NCI-H748 (cell line): ENCODE results near the gene STARD7.
"Not testable (repeated sequence)": the region's sequence is repeated elsewhere in the genome, so short reads cannot be mapped to it uniquely, and the experiment has no call there.

Experiments
- DNase-seq: peaks from one replicate; lab custom pipeline; 2025; ENCODE audit not compliant: unreplicated experiment; lab: John Stamatoyannopoulos, UW

STARD7 gene, protein sequence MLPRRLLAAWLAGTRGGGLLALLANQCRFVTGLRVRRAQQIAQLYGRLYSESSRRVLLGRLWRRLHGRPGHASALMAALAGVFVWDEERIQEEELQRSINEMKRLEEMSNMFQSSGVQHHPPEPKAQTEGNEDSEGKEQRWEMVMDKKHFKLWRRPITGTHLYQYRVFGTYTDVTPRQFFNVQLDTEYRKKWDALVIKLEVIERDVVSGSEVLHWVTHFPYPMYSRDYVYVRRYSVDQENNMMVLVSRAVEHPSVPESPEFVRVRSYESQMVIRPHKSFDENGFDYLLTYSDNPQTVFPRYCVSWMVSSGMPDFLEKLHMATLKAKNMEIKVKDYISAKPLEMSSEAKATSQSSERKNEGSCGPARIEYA

DNA sequence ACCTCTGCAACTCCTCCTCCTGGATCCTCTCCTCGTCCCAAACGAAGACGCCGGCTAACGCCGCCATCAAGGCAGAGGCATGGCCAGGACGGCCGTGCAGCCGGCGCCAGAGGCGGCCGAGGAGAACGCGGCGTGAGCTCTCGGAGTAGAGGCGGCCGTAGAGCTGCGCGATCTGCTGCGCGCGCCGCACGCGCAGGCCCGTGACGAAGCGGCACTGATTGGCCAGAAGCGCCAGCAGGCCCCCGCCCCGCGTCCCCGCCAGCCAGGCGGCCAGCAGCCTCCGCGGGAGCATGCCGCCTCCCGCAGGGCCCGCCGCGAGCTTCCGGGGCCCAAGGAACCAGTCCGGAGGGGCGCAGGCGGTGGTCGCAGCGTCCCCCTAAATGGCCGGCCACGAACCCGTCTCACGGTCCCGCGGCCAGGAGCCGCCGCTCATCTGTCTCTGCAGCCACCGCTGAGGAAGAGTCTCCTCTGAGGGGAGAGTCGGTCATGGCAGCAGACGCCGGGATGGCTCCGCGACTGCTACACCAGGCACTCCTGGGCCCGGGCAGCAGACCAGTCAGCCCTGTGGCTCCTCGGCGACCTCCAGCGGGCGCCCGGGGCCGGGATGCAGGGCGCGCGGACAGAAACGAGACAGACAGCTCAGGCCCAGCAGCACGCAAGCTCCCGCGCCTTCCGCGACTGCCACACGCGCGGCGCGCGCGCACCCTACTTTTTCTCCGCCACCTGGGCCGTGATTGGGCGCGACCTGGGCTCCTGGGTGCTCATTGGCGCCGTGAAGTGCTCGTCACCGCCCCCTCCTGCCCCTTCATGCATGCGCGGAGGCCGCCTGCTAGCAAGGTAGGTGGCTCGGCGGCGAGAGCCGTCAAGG is at the start of gene STARD7:
STARD7 (minus strand) TSS at position 685 of the 868 bp plus-strand sequence; CDS start at position 292, 393 bp downstream.
- DNase-seq: peak; percentile 97

DNA sequence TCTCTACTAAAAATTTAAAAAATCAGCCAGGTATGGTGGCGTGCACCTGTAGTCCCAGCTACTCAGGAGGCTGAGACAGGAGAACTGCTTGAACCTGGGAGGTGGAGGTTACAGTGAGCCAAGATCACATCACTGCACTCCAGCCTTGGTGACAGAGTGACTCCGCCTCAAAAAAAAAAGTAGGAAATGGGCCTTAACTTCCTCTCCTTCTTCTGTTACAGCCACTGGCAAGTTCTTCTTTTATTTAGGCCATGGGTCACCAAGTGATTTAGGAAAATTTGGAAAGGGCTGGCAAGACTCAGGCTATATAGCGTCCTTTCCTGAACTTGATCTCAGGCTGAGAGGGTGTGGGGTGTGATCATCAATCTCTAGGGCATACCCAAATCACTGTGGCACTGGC is 49.1 kb upstream of the STARD7 start:
- not testable (repeated sequence) for DNase-seq

DNA sequence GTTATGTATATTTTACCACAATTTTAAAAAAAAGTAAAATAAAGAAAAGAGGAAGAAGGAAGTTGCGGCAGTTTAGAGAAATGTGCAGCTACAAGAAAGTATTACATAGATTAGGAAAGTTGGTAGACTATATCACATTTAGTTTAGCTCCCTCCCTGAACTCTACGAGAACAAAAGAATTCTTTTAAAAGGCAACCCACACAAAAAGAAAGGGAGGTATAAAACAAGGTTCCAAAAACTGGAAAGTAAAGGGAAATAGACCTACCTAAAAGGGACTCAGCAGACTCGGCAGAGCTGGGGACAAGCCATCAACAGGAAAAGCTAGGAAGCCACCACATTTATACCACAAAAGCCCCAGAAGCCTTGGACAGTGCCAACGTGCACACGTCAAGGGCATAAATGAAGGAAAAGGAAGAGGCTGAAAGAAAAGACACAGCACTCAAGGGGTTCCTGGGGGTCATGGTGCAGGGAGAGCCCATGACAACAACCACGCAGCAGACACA is 48.0 kb upstream of the STARD7 start:
- no peak for DNase-seq

DNA sequence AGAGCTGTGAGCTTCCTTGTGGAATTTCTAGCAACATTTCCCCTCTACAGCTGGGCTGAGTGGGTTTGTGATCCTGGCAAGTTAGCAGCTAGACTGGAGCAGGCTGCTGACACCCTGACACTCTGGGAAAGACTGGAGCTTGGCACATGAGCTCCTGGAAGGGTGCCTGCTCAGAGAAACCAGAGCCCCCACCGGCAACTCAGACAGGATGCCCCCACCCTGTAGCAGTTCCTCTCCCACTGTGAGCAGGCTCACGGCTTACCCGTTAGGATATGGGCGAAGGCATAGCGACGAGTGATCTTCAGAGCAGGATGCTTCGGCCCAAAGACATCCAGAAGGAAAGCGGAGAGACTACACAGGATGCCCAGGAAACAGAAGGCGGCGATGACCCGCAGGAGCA is 45.9 kb upstream of the STARD7 start:
- DNase-seq: no peak

DNA sequence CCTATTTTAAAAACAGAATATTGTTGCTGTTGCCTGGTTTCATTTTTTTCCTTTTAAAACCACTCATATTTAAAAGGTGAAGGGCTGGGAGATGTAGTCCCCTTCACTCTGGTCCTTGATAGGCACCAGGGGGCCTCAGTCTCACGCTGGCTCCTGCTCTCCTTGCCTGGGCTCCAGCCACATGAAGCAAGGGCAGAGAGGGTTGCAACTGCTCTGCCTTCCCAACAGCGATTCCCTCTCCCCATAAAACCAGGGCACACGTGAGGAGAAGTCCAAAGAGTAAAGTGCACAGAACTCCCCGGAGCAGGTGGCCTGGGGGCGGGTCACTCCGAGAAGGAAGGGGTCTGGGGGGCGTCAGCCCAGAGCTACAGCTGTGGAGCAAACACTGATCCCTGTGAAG is 44.4 kb upstream of the STARD7 start:
- no peak for DNase-seq

DNA sequence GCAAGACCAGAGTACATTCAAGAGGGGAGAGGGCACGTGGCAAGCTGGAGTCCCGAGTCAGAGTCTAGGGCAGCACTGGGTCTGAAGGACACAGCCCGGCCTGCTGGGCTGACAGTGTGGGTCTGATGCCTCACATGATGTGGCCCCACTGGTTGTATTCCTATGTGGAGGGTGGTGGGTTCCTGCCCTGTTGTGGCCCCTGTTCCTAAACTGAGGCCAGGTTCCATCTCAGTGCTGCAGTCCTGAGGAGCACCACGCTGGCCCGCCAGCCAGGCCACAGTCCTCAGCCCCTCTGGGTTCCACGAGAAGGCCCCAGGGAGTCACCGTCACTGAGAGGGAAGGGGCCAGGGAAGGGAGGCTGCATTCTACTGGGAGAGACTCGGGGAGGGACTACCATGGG is 43.9 kb upstream of the STARD7 start:
- DNase-seq: no peak

DNA sequence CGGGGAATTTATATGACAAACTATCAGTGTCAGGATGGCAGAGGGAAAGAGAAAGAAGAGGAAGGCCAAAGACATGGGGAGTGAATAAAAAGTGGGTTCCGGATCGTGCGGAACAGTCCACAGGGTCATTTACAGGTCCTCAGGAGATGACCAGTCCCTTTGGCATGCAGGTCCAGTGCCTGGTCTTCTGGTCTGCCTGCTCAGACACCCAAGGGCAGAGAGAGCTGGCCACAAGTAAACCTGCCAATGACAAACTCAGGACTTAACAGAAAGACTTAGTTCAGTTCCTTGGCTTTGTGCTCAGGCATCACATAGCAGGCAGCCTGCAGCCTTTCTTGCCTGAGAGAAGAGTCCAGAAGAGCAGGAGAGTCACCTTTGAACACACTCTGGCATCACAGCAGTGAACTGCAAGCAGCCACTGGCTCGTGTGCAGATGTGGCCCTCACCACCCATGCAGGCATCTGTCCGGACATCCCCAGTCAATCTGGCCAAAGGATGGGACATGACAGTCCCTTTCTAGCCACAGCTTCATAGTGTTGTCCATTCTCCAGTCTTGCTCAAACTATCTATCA is 43.2 kb upstream of the STARD7 start:
- DNase-seq: no peak

DNA sequence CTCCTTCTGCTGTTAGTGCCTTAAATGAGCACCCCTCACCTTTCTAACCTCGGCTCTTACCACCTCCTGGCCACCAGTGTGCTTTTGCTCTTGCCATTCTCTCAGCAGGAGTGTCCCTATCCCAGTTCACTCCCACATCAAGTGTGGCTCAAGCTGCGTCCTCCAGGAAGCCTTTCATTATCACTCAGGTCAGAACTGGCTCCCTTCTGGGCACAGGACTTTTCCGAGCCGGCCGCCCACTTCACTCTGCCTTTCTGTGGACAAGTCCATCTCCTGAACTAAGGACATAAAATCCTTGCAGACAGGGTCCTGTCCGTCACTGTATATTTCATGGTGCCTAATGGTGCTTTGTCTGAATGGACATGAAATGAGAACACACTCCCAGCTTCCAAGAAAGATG is 41.6 kb upstream of the STARD7 start:
- DNase-seq: no peak

DNA sequence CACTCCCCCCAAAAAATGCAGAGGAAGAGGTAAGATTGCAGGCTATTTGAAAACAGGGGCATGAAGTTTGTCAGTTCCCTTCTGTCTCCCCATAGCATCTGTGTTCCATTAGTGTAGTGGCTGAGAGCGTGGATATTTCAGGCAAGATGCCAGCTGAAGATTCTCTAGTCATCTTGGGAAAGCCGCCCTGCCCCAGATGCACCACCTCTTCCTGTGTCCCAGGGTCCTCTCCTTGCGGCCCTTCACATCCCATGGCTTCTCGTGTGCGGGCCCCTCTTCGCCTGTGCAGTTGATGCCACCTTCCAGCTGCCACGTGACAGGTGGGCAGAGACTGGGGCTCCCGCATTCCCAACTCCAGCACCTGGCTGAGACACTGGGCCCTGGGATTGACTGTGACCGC is 41.0 kb upstream of the STARD7 start:
- no peak for DNase-seq

DNA sequence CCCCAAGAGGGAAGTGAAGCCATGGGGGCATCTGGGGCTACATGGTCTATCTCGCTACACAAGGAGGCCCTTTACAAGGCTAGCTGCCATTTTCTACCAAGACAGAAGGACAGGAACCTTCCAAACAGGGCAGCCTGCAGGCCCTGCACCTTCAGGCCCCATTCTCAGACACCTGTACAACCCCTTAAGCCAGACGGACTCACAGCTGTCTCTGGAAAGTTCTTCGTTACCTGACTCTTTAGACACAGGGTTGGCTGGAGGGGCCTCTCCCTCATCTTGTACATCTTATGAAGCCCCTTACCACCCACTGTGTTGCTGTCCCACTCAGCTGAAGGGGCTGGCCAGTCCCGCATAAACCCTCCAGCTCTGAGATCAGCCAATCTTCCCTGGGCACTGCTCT is 40.0 kb upstream of the STARD7 start:
- no peak for DNase-seq

DNA sequence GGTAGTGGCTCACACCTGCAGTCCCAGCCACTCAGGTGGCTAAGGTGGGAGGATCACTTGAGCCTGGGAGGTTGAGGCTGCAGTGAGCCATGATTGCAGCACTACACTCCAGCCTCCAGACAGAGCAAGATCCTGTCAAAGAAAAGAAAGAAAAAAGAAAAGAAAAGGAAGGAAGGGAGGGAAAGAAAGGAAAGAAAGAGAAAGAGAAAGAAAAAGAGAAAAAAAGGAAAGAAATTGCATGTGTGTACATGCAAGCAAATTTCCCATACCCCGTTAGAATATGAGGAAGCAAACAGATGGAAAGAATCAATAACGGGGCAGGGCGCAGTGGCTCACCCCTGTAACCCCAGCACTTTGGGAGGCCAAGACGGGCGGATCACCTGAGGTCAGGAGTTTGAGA is 39.3 kb upstream of the STARD7 start:
- no peak for DNase-seq

DNA sequence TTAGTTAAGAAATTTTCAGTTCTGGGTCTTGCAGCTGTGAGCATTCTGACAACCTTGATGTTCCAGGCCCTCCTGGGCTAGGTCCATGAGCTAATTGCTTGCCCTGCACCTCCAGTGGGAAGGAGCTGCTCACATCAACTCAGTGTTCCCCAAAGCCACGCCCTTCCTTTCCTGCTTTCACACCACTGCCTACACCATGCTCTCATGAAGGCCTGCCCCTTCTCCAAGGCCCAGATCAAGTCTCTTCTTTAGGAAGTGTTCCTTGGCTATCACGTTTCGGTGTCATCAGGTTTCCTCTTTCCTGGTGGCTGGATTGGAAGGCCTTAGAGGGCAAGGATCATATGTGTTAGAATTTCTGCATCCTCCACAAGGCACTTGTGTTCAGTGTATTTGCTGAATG is 38.4 kb upstream of the STARD7 start:
- no peak for DNase-seq

DNA sequence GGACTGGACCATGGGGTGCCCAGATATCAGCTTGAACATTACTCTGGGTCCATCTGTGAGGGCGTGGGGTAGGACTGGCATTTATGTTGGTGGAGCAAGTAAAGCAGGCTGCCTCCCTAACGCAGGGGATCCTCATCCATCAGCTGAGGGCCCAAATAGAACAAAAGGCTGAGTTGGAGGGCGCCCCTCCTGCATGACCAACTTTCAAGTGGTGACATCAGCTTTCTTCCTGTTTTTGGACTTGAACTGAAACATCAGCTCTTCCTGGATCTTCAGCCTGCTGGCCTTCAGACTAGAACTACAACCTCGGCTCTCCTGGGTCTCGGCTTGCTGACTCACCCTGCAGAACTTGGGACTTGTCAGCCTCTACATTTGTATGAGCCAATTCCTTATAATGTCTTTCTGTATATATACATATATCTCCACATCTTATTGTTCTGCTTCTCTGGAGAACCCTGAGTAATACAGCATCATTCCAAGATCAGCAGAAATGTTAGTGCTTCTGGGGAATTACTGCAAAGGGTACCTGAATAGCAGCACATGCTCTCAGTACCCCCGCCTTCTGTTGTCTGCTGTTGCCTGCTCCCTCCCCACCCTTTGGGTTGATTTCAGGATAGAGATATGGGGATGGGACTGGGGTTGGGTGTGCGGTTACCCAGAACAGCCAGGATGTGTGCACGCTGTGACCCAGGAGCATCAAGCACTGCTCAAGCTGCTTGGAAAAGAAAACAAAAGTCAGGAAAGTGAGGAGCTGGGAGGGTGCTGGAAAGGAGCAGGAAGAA is 37.2 kb upstream of the STARD7 start:
- no peak for DNase-seq

DNA sequence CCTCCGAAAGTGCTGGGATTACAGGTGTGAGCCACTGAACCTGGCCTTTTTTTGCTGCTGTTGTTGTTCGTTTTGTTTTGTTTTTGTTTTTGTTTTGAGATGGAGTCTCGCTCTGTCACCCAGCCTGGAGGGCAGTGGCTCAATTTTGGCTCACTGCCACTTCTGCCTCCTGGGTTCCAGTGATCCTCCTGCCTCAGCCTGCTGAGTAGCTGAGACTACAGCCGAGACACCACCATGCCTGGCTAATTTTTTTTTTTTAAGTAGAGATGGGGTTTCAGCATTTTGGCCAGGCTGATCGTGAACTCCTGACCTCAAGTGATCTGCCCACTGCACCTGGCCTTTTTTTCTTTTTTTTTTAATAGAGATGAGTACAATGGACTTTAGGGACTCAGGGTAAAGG is 35.2 kb upstream of the STARD7 start:
- DNase-seq: no peak

DNA sequence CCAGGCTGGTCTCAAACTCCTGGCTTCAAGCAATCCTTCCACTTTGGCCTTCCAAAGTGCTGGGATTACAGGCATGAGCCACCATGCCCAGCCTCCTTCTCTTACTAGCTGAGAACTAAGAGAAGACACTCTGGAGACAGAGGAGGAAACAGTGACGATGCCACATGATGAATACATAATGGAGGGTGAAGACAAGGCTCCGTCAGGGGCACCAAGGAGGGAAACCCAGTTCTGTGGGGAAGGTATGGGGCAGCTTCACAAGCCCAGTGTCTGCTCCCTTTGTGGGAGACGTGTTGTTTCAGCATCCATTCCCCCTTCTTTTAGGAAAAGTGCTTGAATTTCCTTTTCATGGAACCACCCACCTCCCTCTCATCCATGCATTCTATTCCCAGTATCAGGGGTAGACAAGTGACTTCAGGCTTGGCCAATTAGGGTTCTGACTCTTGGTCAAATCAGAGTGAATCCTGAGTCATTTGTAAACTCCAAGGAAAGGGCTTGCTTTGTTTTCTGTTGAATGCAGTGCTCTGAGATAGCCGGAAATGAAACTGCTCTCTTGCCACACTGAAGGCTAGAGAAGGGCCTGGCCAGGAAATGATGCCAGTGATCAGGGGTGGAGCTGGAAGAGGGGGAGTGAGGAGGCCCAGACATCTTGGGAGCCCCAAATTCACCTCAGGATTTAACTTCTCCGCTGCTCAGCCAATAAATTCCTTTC is 33.4 kb upstream of the STARD7 start:
- DNase-seq: no peak

DNA sequence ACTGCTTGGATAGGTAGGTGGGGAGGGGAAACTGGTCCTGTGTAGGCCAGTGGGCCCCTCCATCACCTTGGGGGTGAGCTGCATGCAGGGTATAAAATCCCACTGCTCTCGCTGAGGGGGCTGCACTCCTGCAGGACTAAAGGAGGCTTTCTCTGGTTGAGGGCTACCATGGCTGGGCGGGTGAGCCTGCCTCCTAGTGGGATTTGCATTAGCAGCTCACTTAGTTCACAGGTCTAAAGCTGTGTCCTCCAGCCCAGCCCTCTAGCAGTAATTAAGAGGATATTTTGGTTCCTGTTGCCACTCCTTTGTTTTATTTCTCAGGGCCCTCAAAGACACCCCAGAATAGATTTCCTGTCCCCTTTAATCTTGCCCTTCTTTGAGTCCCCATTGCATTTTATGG is 32.6 kb upstream of the STARD7 start:
- DNase-seq: no peak

DNA sequence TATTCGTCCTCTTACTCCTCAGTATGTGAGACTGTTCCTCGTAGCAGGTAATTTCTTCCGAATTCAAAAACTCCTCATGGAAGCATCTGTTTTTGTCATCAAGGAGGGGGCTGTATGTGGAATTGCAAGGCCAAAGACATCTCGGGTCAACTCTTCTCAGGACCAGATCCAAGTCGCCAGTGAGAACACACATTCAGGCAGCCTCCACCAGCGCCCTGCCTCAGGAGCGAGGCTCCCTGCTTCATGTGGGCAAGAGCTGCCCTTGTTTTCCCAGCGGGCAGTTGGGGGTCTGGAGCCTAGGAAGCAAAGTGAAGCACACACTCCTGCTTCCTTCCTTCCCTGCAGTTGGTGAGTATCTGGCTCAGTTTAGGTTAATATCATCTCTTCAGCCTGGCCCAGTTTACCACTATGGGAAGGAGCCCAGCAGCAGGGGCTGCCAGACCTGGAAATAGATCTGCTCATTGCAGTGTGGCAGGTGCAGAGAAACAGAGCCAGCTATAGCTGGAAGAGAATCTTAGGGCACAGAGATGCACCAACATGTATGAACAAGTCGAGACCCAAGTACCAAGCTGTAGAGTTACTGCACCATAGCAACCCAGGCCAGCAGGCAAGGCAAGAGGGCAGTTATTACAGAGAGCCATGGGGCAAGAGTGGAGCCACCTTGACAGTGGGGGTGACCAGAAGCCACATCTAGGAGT is 31.9 kb upstream of the STARD7 start:
- DNase-seq: no peak

DNA sequence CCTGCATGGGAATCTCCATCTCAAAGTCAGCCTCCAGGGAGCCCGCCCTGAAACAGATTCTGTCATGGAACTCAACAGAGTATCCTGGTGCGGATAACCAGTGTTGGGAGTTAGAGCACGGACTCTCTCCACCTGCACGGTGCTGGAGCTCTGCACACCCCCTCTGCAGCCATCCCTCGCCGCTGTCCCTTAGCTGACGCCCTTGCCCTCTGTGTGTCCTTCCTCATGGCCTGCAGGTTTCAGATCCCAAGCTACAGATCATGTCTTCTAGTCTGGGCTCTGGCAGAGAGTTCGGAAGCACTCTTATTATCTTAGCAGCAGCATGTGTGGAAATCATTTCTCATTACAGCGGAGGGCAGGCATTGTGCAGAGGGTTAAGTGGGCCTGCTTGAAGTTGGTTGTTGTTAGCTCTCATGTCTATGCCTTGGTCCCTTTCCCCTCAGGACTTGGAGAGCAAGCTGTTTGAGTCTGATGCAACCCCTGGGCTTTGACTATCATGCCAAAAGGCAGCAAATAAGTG is 31.2 kb upstream of the STARD7 start:
- no peak for DNase-seq

DNA sequence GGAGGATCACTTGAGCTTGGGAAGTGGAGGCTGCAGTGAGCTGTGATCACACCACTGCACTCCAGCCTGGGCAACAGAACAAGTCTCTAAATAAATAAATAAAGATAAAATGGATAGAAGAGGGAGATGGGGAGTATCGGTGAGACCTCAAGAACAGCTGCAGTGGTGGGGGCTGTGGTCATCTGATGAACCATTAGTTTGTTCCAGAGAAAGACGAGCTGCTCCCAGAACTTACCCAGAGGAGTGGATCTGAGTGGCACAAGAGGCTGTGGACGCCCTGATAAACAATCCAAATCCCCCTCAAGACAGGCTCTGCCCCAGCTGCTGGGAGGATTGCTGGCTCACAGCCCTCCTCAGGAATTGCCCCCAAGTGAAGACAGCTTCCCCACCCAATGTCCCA is 30.5 kb upstream of the STARD7 start:
- no peak for DNase-seq

DNA sequence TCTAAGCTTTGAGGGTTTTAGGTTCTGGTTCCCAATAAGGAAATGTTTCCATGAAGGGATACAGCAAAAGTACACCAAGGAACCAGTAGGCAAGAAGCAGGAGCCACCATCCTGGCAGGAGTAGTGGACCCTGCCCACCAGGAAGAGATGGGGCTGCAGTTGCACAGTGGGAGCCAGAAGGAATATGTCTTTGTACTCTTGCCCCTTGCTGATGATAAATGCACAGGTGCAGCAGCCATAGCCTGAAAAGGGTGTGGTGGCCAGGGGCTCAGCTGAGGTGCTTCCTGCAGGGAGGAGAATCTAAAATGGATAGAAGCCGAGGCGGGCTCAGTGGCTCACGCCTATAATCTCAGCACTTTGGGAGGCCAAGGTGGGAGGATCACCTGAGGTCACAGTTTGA is 29.6 kb upstream of the STARD7 start:
- no peak for DNase-seq
